Liver (tissue), 9 donors: ENCODE data around the gene EIF4E. TPM values are rescaled to one million over a fixed set of nuclear protein-coding genes. Genes with fewer than 3 reads are reported as not detected.
A peak's percentile ranks its signal among the peaks of the same experiment; 100 is the strongest.

Experiments used
- DNase-seq: peaks from one replicate; pipeline ENCODE4 v3.0.0-alpha.2; 2017; ENCODE audit warnings: low spot score
- H3K27ac ChIP-seq, 2 donors: one replicate each; pipeline ENCODE4 v1.7.0; 2013; ENCODE audit warnings: inconsistent platforms in 2 of 2, low read length in 2 of 2, control low read depth in 1 of 2, low read depth in 1 of 2, mild to moderate bottlenecking in 1 of 2
- H3K27me3 ChIP-seq, 4 donors: one replicate each; pipeline versions ENCODE4 v1.6.1 to v1.7.0; 2013; ENCODE audit warnings: low read length in 3 of 4, inconsistent platforms in 1 of 4, mild to moderate bottlenecking in 1 of 4, moderate library complexity in 1 of 4; ENCODE audit not compliant: control insufficient read depth in 4 of 4, insufficient read depth in 4 of 4
- H3K36me3 ChIP-seq, 4 donors: one replicate each; pipeline versions ENCODE4 v1.6.1 to v1.7.0; 2013; ENCODE audit warnings: low read length in 3 of 4, mild to moderate bottlenecking in 3 of 4, low read depth in 1 of 4, moderate library complexity in 1 of 4; ENCODE audit not compliant: control insufficient read depth in 4 of 4, insufficient read depth in 3 of 4
- H3K4me1 ChIP-seq, 4 donors: one replicate each; pipeline versions ENCODE4 v1.6.1 to v1.7.0; 2013; ENCODE audit warnings: low read length in 3 of 4, mild to moderate bottlenecking in 3 of 4, moderate library complexity in 1 of 4; ENCODE audit not compliant: control insufficient read depth in 4 of 4, insufficient read depth in 4 of 4
- H3K4me3 ChIP-seq, 3 donors: one replicate each; pipeline versions ENCODE4 v1.6.1 to v1.7.0; 2013; ENCODE audit warnings: low read length in 3 of 3, control low read depth in 1 of 3, low read depth in 1 of 3, mild to moderate bottlenecking in 1 of 3
- H3K9ac ChIP-seq, 2 donors: one replicate each; pipeline ENCODE4 v1.7.0; 2013; ENCODE audit warnings: low read length in 2 of 2, mild to moderate bottlenecking in 2 of 2, moderate library complexity in 2 of 2, control low read depth in 1 of 2, low read depth in 1 of 2
- H3K9me3 ChIP-seq, 4 donors: one replicate each; pipeline versions ENCODE4 v1.6.1 to v1.7.0; 2013; ENCODE audit warnings: low read length in 3 of 4; ENCODE audit not compliant: control insufficient read depth in 4 of 4
- ATF3 ChIP-seq: IDR thresholded peaks from 2 replicates; pipeline ENCODE4 v1.6.1; 2016; ENCODE audit warnings: antibody characterized with exemption
- CTCF ChIP-seq: fragments of 150-350 bp; IDR thresholded peaks from 2 replicates; pipeline ENCODE4 v1.5.1; 2017; ENCODE audit warnings: improper control_type of control experiment, low read depth, low read length; ENCODE audit not compliant: missing input control
- EGR1 ChIP-seq, 2 donors: IDR thresholded peaks; 2 replicates each; pipeline ENCODE4 v1.6.1; 2016 to 2018; ENCODE audit warnings: antibody characterized with exemption in 2 of 2, low read depth in 2 of 2
- FOXA1 ChIP-seq: IDR thresholded peaks from 2 replicates; pipeline ENCODE4 v1.6.1; 2016; ENCODE audit warnings: antibody characterized with exemption
- FOXA2 ChIP-seq: IDR thresholded peaks from 2 replicates; pipeline ENCODE4 v1.6.1; 2016; ENCODE audit warnings: antibody characterized with exemption
- GABPA ChIP-seq, 2 donors: IDR thresholded peaks in 1 of 2; conservative IDR thresholded peaks in 1 of 2; 2 replicates each; pipeline ENCODE4 v1.6.1; 2016; ENCODE audit warnings: antibody characterized with exemption in 2 of 2, mild to moderate bottlenecking in 1 of 2, moderate library complexity in 1 of 2
- HNF4A ChIP-seq, 2 donors: conservative IDR thresholded peaks; 2 replicates each; pipeline ENCODE4 v1.6.1; 2016; ENCODE audit warnings: antibody characterized with exemption in 2 of 2, mild to moderate bottlenecking in 2 of 2
- JUND ChIP-seq, 2 donors: IDR thresholded peaks; 2 replicates each; pipeline ENCODE4 v1.6.1; 2016; ENCODE audit warnings: antibody characterized with exemption in 2 of 2
- MAX ChIP-seq: IDR thresholded peaks from 2 replicates; pipeline ENCODE4 v1.6.1; 2016; ENCODE audit warnings: antibody characterized with exemption
- NR2F2 ChIP-seq: IDR thresholded peaks from 2 replicates; pipeline ENCODE4 v1.6.1; 2016; ENCODE audit warnings: antibody characterized with exemption
- RAD21 ChIP-seq, 2 donors: IDR thresholded peaks; 2 replicates each; pipeline ENCODE4 v1.6.1; 2016; ENCODE audit warnings: antibody characterized with exemption in 2 of 2, mild to moderate bottlenecking in 2 of 2
- REST ChIP-seq: IDR thresholded peaks from 2 replicates; pipeline ENCODE4 v1.6.1; 2016; ENCODE audit warnings: antibody characterized with exemption, mild to moderate bottlenecking
- RXRA ChIP-seq, 2 donors: IDR thresholded peaks; 2 replicates each; pipeline ENCODE4 v1.6.1; 2017 to 2018; ENCODE audit warnings: antibody characterized with exemption in 2 of 2, mild to moderate bottlenecking in 1 of 2
- SP1 ChIP-seq: IDR thresholded peaks from 2 replicates; pipeline ENCODE4 v1.6.1; 2018; ENCODE audit warnings: antibody characterized with exemption, mild to moderate bottlenecking
- ZBTB33 ChIP-seq: IDR thresholded peaks from 2 replicates; pipeline ENCODE4 v1.6.1; 2016; ENCODE audit warnings: antibody characterized with exemption
- WGBS: extraction: QIAGEN DNeasy Blood & Tissue Kit; methylation state at CpG from one replicate; pipeline ENCODE4 v1.1.7; 2013; 5-methylcytosine and 5-hydroxymethylcytosine counted together
- polyA plus RNA-seq, 2 donors: library from polyadenylated mRNA; stranded (reverse) in 1 of 2; unstranded in 1 of 2; fragments of 200-250 nt in 1 of 2; fragments of >200 nt in 1 of 2; fragmentation: Nextera tagmentation in 1 of 2; extraction: Ambion mirVana in 1 of 2; gene quantifications; one replicate each; pipeline versions ENCODE4 v1.2.1 to v1.2.3, GENCODE V29; 2013 to 2015
- total RNA-seq, 2 donors: library from RNA; depleted of rRNA; stranded (reverse); fragments of >200 nt; gene quantifications; one replicate each; pipeline ENCODE4 v1.2.3, GENCODE V29; 2014
- donor health status: healthy.
- donor health status: healthy.
- donor health status: healthy.
- donor health status: healthy.
- donor health status: healthy.

Gene EIF4E
- total and polyA plus RNA-seq, 4 donors: 32.0 to 64.6 (median 52.2) TPM

- WGBS: 98% methylated on average over 3 of the region's 3 CpGs
- peaks cover 0 to 7% (median under 1%) of the 10 kb centered on the region in 4 donors for H3K4me1 ChIP-seq
- H3K4me3 ChIP-seq: no peak overlapping the region
- no peak for TF ChIP-seq REST
- peak in 1 of 2 donors; percentile 6 for TF ChIP-seq HNF4A (conservative IDR thresholded peaks at IDR 0.05)
- peaks cover 2 to 9% (median 3%) of the 10 kb centered on the region in 4 donors for H3K36me3 ChIP-seq
- H3K27me3 ChIP-seq: no peaks in the 10 kb centered on the region
- no peak overlapping the region for H3K27ac ChIP-seq
- no peak for DNase-seq
- no peak overlapping the region for H3K9ac ChIP-seq
- H3K9me3 ChIP-seq: no peaks in the 10 kb centered on the region
Measured at GRCh38 chr4:98905297-98905696, 23.6 kb downstream of the EIF4E start.

GRCh38 chr4:98903963-98904362, 25.0 kb downstream of the EIF4E start:
- Histone ChIP-seq H3K4me1 (peaks cover 0 to 7% (median under 1%) of the 10 kb centered on the region in 4 donors), H3K27me3 (no peaks in the 10 kb centered on the region), H3K9ac (no peak overlapping the region), H3K27ac (no peak overlapping the region), H3K4me3 (no peak overlapping the region), H3K9me3 (no peaks in the 10 kb centered on the region), H3K36me3 (peaks cover 3 to 9% (median 5%) of the 10 kb centered on the region in 4 donors)
- WGBS: 73% methylated on average over 5 of the region's 5 CpGs
- DNase-seq: no peak
- TF ChIP-seq RAD21 (IDR thresholded peaks at IDR 0.05) (no peak), NR2F2 (no peak), HNF4A (conservative IDR thresholded peaks at IDR 0.05) (no peak), REST (no peak), ZBTB33 (no peak), RXRA (IDR thresholded peaks at IDR 0.05) (no peak), EGR1 (IDR thresholded peaks at IDR 0.05; ENCODE audit: low read depth in 2 of 2) (no peak), SP1 (no peak), GABPA (IDR thresholded peaks at IDR 0.05 in 1 of 2, conservative IDR thresholded peaks at IDR 0.05 in 1 of 2) (no peak), FOXA1 (no peak), JUND (IDR thresholded peaks at IDR 0.05) (no peak), FOXA2 (no peak), MAX (no peak), CTCF (no peak), ATF3 (no peak)
